ENCODE measurements around the gene SIL1.
"Not testable (repeated sequence)": the region's sequence is repeated elsewhere in the genome, so short reads cannot be mapped to it uniquely, and the experiment has no call there.

The SIL1 gene

GRCh38 chr5:139205124-139205523, 7.0 kb upstream of the SIL1 start:
- in situ Hi-C loops (cut with HindIII; ENCODE audit: low sequenced_read_pairs): no loop called here

- in situ Hi-C loops (cut with HindIII; ENCODE audit: low sequenced_read_pairs): no loop called here
Observed at GRCh38 chr5:139204196-139204595, 6.0 kb upstream of the SIL1 start.

- in situ Hi-C loops (cut with HindIII; ENCODE audit: low sequenced_read_pairs): no loop called here
Observed at GRCh38 chr5:139199321-139199720, 1.2 kb upstream of the SIL1 start.

GRCh38 chr5:139196296-139196956, 1.7 kb downstream of the SIL1 start:
- in situ Hi-C loops (cut with HindIII; ENCODE audit: low sequenced_read_pairs): no loop called here

GRCh38 chr5:139194486-139194885, 3.7 kb downstream of the SIL1 start:
- in situ Hi-C loops (cut with HindIII; ENCODE audit: low sequenced_read_pairs): no loop called here

GRCh38 chr5:139193928-139194327, 4.2 kb downstream of the SIL1 start:
- in situ Hi-C loops (cut with HindIII; ENCODE audit: low sequenced_read_pairs): no loop called here

GRCh38 chr5:139192906-139193305, 5.3 kb downstream of the SIL1 start:
- in situ Hi-C loops (cut with HindIII; ENCODE audit: low sequenced_read_pairs): not testable (repeated sequence)

GRCh38 chr5:139191954-139192353, 6.2 kb downstream of the SIL1 start:
- in situ Hi-C loops (cut with HindIII; ENCODE audit: low sequenced_read_pairs): not testable (repeated sequence)

GRCh38 chr5:139190125-139190524, 8.0 kb downstream of the SIL1 start:
- in situ Hi-C loops (cut with HindIII; ENCODE audit: low sequenced_read_pairs): no loop called here

GRCh38 chr5:139188558-139189270, 9.5 kb downstream of the SIL1 start:
- in situ Hi-C loops (cut with HindIII; ENCODE audit: low sequenced_read_pairs): no loop called here

- in situ Hi-C loops (cut with HindIII; ENCODE audit: low sequenced_read_pairs): no loop called here
Observed at GRCh38 chr5:139186752-139187326, 11.3 kb downstream of the SIL1 start.

GRCh38 chr5:139186261-139186660, 11.9 kb downstream of the SIL1 start:
- in situ Hi-C loops (cut with HindIII; ENCODE audit: low sequenced_read_pairs): no loop called here

- in situ Hi-C loops (cut with HindIII; ENCODE audit: low sequenced_read_pairs): no loop called here
Observed at GRCh38 chr5:139185589-139185988, 12.6 kb downstream of the SIL1 start.

GRCh38 chr5:139183502-139183901, 14.7 kb downstream of the SIL1 start:
- in situ Hi-C loops (cut with HindIII; ENCODE audit: low sequenced_read_pairs): no loop called here

GRCh38 chr5:139182528-139183296, 15.5 kb downstream of the SIL1 start:
- in situ Hi-C loops (cut with HindIII; ENCODE audit: low sequenced_read_pairs): no loop called here

GRCh38 chr5:139181835-139182452, 16.2 kb downstream of the SIL1 start:
- in situ Hi-C loops (cut with HindIII; ENCODE audit: low sequenced_read_pairs): no loop called here

- in situ Hi-C loops (cut with HindIII; ENCODE audit: low sequenced_read_pairs): no loop called here
Observed at GRCh38 chr5:139181322-139181730, 16.8 kb downstream of the SIL1 start.

- in situ Hi-C loops (cut with HindIII; ENCODE audit: low sequenced_read_pairs): no loop called here
Observed at GRCh38 chr5:139180850-139181249, 17.3 kb downstream of the SIL1 start.

- in situ Hi-C loops (cut with HindIII; ENCODE audit: low sequenced_read_pairs): not testable (repeated sequence)
Observed at GRCh38 chr5:139179778-139180513, 18.2 kb downstream of the SIL1 start.

- in situ Hi-C loops (cut with HindIII; ENCODE audit: low sequenced_read_pairs): no loop called here
Observed at GRCh38 chr5:139178935-139179334, 19.2 kb downstream of the SIL1 start.

Measured in DLD1 (cell line).